C4-2B (cell line): ENCODE measurements around the gene SPPL2B.

Experiments
- CTCF ChIP-seq: fragments of 450-650 bp; conservative IDR thresholded peaks from 2 replicates; pipeline ENCODE4 v1.5.1; 2017; ENCODE audit warnings: mild to moderate bottlenecking
- ZFX ChIP-seq: fragments of 450-650 bp; IDR thresholded peaks from 2 replicates; pipeline ENCODE4 v1.6.1; 2017

GRCh38 chr19:2334986-2335846, 6.7 kb downstream of the SPPL2B start:
- TF ChIP-seq ZFX (no peak), CTCF (no peak)
